ENCODE results near the gene CCDC57. TPM values are rescaled to one million over a fixed set of nuclear protein-coding genes. Genes with fewer than 3 reads are reported as not detected.

The CCDC57 gene
- total and polyA plus RNA-seq, 12 donors: 7.0 to 34.5 (median 10.7) TPM

- no peak for ATAC-seq
- no peaks in the 10 kb centered on the region for H3K27me3 ChIP-seq
- H3K4me1 ChIP-seq: peaks cover 0 to 3% (median 0%) of the 10 kb centered on the region in 9 donors
- no peak overlapping the region for H3K27ac ChIP-seq
- no peaks in the 10 kb centered on the region for H3K9me3 ChIP-seq
- TF ChIP-seq CTCF (IDR thresholded peaks at IDR 0.05): no peak
- 92 to 95% methylated on average over 18 of the region's 18 CpGs for WGBS, 2 donors
- intact Hi-C loops (cut with DNase I): no loop called here
- DNase-seq: no peak
- no peak overlapping the region for H3K4me3 ChIP-seq
- peaks cover 0 to 24% (median 0%) of the 10 kb centered on the region in 9 donors for H3K36me3 ChIP-seq
Measured at GRCh38 chr17:82112181-82112913, 100.3 kb downstream of the CCDC57 start.

GRCh38 chr17:82110298-82110697, 102.3 kb downstream of the CCDC57 start:
- no peak for ATAC-seq
- H3K36me3 ChIP-seq: peaks cover 0 to 24% (median 0%) of the 10 kb centered on the region in 9 donors
- no peak overlapping the region for H3K27ac ChIP-seq
- no peaks in the 10 kb centered on the region for H3K9me3 ChIP-seq
- 86 to 92% methylated on average over 3 of the region's 3 CpGs for WGBS, 2 donors
- no peak for DNase-seq
- no peaks in the 10 kb centered on the region for H3K27me3 ChIP-seq
- H3K4me1 ChIP-seq: peaks cover 8 to 23% (median 17%) of the 10 kb centered on the region in 9 donors
- no peak for TF ChIP-seq CTCF (IDR thresholded peaks at IDR 0.05)
- intact Hi-C loops (cut with DNase I): no loop called here
- H3K4me3 ChIP-seq: no peak overlapping the region

- Histone ChIP-seq H3K4me1 (peaks cover 8 to 27% (median 21%) of the 10 kb centered on the region in 9 donors), H3K27ac (no peak overlapping the region), H3K4me3 (no peak overlapping the region), H3K9me3 (no peaks in the 10 kb centered on the region), H3K36me3 (peaks cover 0 to 24% (median 0%) of the 10 kb centered on the region in 9 donors), H3K27me3 (no peaks in the 10 kb centered on the region)
- no peak for DNase-seq
- WGBS, 2 donors: 89 to 92% methylated on average over 14 of the region's 14 CpGs
- ATAC-seq: no peak
- no peak for TF ChIP-seq CTCF (IDR thresholded peaks at IDR 0.05)
- intact Hi-C loops (cut with DNase I): loop anchor here in 1 of 10 donors (10.0 kb wide), 1 partner anchor 64 kb away; no protein-coding TSS in a partner anchor
Measured at GRCh38 chr17:82108961-82109475, 103.6 kb downstream of the CCDC57 start.

GRCh38 chr17:82108496-82108945, 104.1 kb downstream of the CCDC57 start:
- 73 to 82% methylated on average over 19 of the region's 19 CpGs for WGBS, 2 donors
- ATAC-seq (no peak), DNase-seq (no peak)
- TF ChIP-seq CTCF (IDR thresholded peaks at IDR 0.05): no peak
- Histone ChIP-seq H3K27ac (no peak overlapping the region), H3K4me1 (peaks cover 8 to 32% (median 26%) of the 10 kb centered on the region in 9 donors), H3K9me3 (no peaks in the 10 kb centered on the region), H3K27me3 (no peaks in the 10 kb centered on the region), H3K36me3 (peaks cover 0 to 20% (median 0%) of the 10 kb centered on the region in 9 donors), H3K4me3 (no peak overlapping the region)
- intact Hi-C loops (cut with DNase I): loop anchor here in 1 of 10 donors (10.0 kb wide), 1 partner anchor 64 kb away; no protein-coding TSS in a partner anchor

Measured in heart right ventricle (tissue), 16 donors.